ENCODE data around the gene SHROOM3. TPM values are rescaled to one million over a fixed set of nuclear protein-coding genes. Genes with fewer than 3 reads are reported as not detected.

Gene SHROOM3
- total RNA-seq, 1 donor from 2014 or later, result 320 TPM

- peak; percentile 57 for DNase-seq (ENCODE audit: low spot score)
These were observed 189.2 kb downstream of the SHROOM3 start for GRCh38 chr4:76624241-76624681.

DNA sequence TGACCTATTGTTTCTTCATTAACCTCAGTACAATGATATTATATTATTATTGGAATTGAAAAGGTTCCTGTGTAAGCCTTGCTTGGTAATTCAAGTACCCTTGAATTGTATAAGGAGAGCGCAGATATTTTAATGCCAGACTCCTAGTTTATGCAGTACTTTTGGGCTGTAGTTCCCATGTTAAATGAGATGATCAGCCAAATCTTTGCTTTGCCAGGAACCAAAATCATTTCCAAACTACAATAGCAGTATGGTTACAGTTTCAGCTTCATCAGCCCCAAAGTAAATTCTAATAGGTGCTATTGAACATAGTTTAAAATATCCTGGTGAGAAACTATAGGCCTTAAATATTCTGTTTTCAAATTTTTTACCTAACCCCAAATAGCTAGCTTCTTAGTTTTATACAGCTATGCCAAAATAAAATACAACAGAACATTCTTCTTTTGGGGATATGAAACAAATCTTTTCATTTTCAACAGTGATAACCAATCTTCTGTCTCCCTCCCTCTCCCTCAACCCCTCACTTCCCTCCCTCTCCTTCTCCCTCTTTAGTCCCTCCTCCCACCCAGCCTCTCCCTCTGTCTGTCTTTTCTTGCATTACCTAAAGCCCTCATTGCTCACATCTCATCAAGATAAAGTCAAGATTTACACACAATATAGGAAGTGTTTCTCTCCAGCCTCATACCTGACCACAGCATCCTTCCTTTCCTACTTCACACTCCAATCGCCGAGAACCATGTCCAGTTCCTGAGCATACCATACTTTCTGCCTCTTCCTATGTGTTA, 190.1 kb downstream of the SHROOM3 start:
- DNase-seq (ENCODE audit: low spot score), result no peak

- no peak for DNase-seq (ENCODE audit: low spot score)
These were observed 191.8 kb downstream of the SHROOM3 start for GRCh38 chr4:76626686-76627465.

DNA sequence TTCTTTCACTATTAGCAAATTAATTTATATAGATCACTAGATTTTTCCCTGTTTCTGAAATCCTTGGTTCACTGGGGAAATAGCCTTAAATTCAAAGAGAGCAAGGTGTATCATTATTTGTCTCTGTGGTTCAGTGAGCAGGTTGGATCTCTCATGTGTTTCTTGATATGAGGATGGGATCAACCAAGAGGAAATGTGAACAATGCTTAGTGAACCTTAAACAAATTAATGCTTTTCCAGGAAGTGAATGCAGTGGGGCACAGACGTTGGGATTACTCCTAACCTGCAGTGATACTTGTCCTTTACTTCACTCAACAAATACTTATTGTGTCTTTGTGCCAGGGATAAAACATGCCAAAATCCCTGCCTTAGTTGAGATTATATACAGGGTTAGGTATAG, 193.2 kb downstream of the SHROOM3 start:
- no peak for DNase-seq (ENCODE audit: low spot score)

DNA sequence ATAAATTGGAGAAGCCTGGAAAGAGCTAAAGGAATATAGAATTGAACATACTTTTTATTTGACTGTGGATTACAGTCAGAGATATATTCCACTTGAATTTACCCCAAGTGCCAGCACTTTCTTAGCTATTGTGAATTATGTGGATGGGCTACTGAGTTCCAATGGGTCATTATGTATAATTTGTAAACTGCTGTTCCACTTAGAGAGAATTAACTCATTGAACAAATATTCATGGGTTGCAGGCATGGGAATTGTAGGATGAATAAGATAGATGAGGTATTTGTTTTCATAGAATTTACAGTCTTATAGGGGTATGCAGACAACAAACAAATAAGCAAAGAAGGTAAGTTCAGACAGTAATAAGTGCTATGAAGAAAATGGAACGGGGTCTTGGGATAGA, 195.7 kb downstream of the SHROOM3 start:
- DNase-seq (ENCODE audit: low spot score), result no peak

DNA sequence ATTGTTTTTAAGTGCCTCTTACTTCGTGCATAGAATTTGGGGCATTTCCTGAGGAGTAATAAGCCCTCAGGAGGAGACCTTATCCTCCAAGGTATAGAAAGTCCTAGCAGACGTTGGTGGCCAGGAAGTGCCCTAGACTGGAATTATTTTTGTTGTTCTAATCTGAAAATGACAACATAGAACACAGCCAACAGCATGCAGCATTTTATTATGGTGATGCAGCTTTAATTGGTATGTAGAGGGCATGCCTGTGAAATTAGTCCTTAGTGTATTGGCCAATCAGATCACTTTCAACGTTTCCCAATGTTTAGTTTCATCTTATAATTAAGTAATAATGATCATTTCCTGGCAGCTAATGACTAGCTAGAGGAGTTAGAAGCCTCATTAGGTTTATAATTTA, 199.2 kb downstream of the SHROOM3 start:
- DNase-seq (ENCODE audit: low spot score), result no peak

DNA sequence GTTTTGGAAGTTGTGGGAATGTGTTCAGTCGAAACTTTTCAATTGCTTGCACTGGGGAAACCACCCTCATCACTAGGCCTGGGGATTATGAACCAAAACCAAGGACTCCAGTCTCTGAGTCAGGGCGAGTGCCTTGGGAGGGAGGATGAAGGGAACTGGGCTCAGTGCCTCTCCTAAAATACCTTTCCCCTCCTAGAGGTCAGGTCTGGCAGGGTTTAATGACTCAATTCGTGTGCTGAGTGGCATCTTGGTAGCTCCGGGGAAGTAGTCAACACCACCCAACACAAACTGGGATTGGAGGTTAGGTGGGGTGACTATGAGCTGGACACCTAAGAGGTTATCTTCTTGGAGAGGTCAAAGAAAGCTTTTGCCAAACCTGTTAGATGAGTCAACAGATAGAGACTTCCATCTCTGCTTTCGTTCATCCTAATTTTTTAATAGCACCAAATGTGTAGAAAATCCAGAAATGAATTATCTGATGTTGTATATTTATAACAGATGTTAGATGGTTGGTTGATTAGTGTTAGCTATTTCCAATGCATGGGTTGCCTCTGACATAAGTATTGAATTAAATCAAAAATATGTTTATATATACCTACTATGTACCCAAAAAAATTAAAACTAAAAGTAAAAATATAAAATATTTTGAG, 202.8 kb downstream of the SHROOM3 start:
- no peak for DNase-seq (ENCODE audit: low spot score)

DNA sequence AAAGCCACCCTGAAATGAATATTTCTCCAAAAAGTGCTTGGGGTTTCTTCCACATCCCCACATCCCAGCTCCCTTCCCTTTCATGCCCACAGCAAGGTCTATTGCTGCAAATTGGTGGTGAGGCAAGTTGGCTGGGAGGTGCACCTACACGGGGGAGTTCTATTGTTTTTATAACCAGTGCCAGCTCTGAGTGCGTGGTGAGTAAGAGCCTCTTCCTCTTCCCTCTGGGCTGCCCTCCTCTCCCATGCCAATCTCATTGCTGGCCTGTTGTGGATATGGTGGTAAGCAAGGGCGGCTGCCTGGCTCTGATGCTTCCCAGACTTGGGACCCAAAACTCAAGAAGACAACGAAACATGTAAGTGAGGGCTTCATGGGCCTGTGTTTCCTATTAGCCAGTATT, 204.3 kb downstream of the SHROOM3 start:
- no peak for DNase-seq (ENCODE audit: low spot score)

- no peak for DNase-seq (ENCODE audit: low spot score)
These were observed 205.4 kb downstream of the SHROOM3 start for GRCh38 chr4:76640353-76640910.

DNA sequence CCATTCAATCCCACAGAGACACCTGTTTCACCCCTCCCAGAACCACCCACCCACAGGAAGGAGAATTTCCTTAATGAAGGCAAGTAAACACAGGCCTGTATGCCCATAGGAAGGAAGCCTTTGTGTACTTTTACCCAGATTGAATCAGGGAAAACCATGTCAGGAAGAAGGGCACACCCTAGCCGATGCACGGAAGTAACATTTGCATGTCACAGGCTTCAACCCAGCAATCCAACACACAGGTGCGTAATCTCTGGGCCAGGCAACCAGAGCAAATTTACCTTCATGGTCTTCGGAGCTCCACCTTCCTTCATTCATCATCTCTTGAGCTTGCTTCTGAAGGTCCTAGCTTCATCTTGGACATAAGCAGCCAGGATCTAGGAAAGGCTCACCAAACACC, 206.3 kb downstream of the SHROOM3 start:
- DNase-seq (ENCODE audit: low spot score), result no peak

- no peak for DNase-seq (ENCODE audit: low spot score)
These were observed 206.7 kb downstream of the SHROOM3 start for GRCh38 chr4:76641758-76642157.

DNA sequence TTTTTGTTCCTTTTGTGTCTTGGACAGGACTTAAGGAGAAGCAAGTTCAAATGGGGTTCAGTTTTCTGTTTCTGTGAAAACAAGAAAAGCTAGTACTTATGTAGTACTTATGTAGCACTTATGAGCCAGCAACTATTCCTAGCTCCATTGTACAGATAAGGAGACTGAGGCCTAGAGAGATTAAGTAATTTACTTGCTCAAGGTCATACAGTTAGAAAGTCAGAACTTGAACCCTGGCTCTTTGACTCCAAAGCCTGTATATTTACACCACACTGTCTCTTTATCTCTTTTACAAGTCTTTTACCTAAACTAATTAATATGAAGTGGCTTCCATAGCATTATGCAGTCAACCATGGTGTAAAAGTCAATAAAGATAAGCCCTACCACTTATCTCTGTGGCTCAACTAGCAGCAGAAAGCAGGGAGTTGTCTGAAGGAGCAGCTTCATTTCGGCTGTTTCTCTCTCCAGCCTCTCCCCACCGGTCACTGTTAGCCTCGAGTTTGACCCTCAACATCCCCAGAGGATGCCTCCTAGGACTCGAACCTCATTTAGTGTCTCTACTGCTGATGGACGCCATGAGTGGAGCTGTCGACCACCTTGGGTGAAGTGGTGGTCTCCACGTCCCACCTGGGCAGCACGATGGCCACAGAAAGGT, 209.9 kb downstream of the SHROOM3 start:
- no peak for DNase-seq (ENCODE audit: low spot score)

- DNase-seq (ENCODE audit: low spot score), result no peak
These were observed 214.1 kb downstream of the SHROOM3 start for GRCh38 chr4:76649086-76649485.

DNA sequence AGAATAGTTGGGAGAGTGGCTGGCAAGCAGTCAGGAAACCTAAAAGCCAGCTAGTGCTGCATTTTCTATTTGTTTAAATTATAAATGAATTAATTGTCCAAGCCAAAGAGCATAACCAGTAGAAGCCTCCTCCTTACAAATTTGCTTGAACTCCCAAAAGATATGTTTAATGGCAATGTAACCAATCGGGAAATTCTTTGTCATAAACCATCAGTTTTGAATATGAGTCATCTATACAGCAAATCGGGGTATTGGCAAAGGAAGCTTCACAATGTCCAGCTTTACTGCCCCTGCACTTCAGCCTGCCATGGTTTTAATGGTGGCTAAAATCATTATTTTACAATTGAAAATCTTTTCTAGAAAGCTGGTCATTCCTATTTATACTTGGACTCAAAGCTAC, 216.6 kb downstream of the SHROOM3 start:
- DNase-seq (ENCODE audit: low spot score), result no peak

- no peak for DNase-seq (ENCODE audit: low spot score)
These were observed 217.4 kb downstream of the SHROOM3 start for GRCh38 chr4:76652389-76652788.

GRCh38 chr4:76654084-76654483, 219.1 kb downstream of the SHROOM3 start:
- DNase-seq (ENCODE audit: low spot score), result no peak

GRCh38 chr4:76654791-76655190, 219.8 kb downstream of the SHROOM3 start:
- DNase-seq (ENCODE audit: low spot score), result no peak

DNA sequence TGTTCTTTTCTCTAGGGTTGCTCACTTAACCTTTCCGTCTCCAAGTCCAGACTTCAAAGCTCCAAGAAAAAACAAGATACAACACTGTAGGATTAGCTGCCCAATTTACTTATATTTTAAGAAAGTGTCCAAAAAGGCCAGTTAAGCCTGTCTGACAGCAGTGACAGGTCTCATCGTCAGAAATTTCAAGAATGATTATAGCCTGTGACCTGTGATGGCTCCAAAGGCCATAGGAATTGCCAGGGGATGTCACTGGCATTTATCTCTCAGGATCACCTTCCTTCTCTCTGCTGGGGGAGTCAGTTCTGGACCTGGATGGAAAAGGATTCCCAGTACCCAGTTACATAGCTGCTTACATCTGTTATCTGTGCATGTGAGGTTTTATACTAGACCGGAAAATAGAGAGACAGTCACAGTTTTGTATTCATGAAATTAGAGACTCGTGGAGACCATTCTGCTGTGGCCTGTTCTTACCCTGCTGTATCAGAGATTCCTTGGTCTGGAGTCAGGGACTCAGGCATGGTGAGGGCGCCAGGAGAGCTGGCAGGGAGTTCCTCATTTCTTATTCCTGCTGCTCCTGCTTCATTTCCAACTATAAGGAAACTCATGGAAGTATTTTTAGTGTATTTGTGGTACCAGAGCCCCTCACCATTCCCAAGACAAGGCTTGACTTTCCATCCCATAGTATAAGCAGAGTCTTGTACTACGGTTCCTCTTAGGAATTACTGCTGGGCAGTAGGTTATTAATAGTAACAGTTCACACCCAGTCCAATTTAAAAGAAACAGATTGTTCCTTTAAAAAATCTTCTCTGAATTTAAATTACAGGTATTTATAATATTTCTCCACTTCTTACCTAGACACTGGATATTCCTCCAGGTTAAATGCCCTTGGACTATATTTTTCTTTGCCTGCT, 220.8 kb downstream of the SHROOM3 start:
- DNase-seq (ENCODE audit: low spot score), result no peak

DNA sequence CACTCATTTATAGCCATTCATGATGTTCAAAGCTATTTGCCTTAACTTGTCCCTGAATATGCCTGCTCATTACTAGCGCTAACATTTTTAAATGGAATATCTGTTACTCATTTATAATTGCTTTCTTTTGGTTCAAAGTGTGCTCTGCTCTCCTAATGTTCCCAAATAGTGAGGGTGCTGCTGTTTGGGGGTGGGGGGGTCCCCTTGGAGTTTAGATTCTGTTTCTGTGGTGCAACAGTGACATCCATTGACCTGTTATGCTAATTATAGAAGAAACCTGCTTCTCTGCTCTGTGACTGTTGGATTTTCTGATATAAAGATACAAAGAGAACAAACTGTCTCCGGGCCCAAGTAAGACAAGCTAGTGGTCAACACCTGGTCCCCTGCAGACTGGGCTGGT, 222.4 kb downstream of the SHROOM3 start:
- DNase-seq (ENCODE audit: low spot score), result no peak

GRCh38 chr4:76658231-76659102, 223.4 kb downstream of the SHROOM3 start:
- DNase-seq (ENCODE audit: low spot score), result no peak
